ENCODE results near the gene CNN2.

The CNN2 gene

GRCh38 chr19:991174-991931 lies 35.1 kb upstream of the CNN2 start:
- DNase-seq (ENCODE audit: extremely low spot score), result peak; percentile 88
- TF ChIP-seq TARDBP (IDR thresholded peaks at IDR 0.05), result no peak
- TF ChIP-seq SUZ12 (IDR thresholded peaks at IDR 0.05), result no peak
- no peak for TF ChIP-seq FOXA1 (IDR thresholded peaks at IDR 0.05)
- TF ChIP-seq ELF4 (IDR thresholded peaks at IDR 0.05), result no peak
- no peak for TF ChIP-seq BHLHE40 (IDR thresholded peaks at IDR 0.05; ENCODE audit: borderline replicate concordance)
- TF ChIP-seq LEF1 (IDR thresholded peaks at IDR 0.05; ENCODE audit: borderline replicate concordance), result no peak
- TF ChIP-seq CTBP1 (IDR thresholded peaks at IDR 0.05; ENCODE audit: borderline replicate concordance), result no peak
- no peak for TF ChIP-seq FOXK2 (IDR thresholded peaks at IDR 0.05)
- ChIA-PET POLR2A (no interaction called here), CTCF (interaction anchor here (0.6 kb wide), 1 partner anchor 13 kb away, joined by 4 read pairs; no protein-coding TSS in a partner anchor)

GRCh38 chr19:991932-992669 lies 34.3 kb upstream of the CNN2 start:
- CTCF ChIA-PET, result interaction anchor here (0.8 kb wide), 1 partner anchor 9 kb away, joined by 3 read pairs; no protein-coding TSS in a partner anchor
- POLR2A ChIA-PET, result no interaction called here
- DNase-seq (ENCODE audit: extremely low spot score), result no peak
- TF ChIP-seq ARNT (IDR thresholded peaks at IDR 0.05) (no peak), HDGF (IDR thresholded peaks at IDR 0.05; ENCODE audit: borderline replicate concordance) (no peak), FOXM1 (IDR thresholded peaks at IDR 0.05; ENCODE audit: borderline replicate concordance) (no peak), TARDBP (IDR thresholded peaks at IDR 0.05) (no peak), SP1 (IDR thresholded peaks at IDR 0.05) (no peak), BHLHE40 (IDR thresholded peaks at IDR 0.05; ENCODE audit: borderline replicate concordance) (no peak), FOXA1 (IDR thresholded peaks at IDR 0.05) (no peak), ZNF384 (IDR thresholded peaks at IDR 0.05) (no peak), LEF1 (IDR thresholded peaks at IDR 0.05; ENCODE audit: borderline replicate concordance) (no peak), NFRKB (IDR thresholded peaks at IDR 0.05) (no peak), L3MBTL2 (conservative IDR thresholded peaks at IDR 0.05) (no peak), FOXK2 (IDR thresholded peaks at IDR 0.05) (no peak), ELF4 (IDR thresholded peaks at IDR 0.05) (no peak), SUZ12 (IDR thresholded peaks at IDR 0.05) (no peak)

- DNase-seq (ENCODE audit: extremely low spot score), result no peak
- ChIA-PET CTCF (interaction anchor here (0.8 kb wide), 1 partner anchor 8 kb away, joined by 3 read pairs; no protein-coding TSS in a partner anchor), POLR2A (no interaction called here)
- TF ChIP-seq FOXA1 (IDR thresholded peaks at IDR 0.05), result no peak
- no peak for TF ChIP-seq HDGF (IDR thresholded peaks at IDR 0.05; ENCODE audit: borderline replicate concordance)
- TF ChIP-seq NFRKB (IDR thresholded peaks at IDR 0.05), result no peak
- TF ChIP-seq CTBP1 (IDR thresholded peaks at IDR 0.05; ENCODE audit: borderline replicate concordance), result no peak
- TF ChIP-seq ZNF384 (IDR thresholded peaks at IDR 0.05), result no peak
- no peak for TF ChIP-seq ARNT (IDR thresholded peaks at IDR 0.05)
- TF ChIP-seq TARDBP (IDR thresholded peaks at IDR 0.05), result no peak
- TF ChIP-seq ELF4 (IDR thresholded peaks at IDR 0.05), result no peak
- TF ChIP-seq SP1 (IDR thresholded peaks at IDR 0.05), result no peak
- TF ChIP-seq LEF1 (IDR thresholded peaks at IDR 0.05; ENCODE audit: borderline replicate concordance), result no peak
- TF ChIP-seq FOXM1 (IDR thresholded peaks at IDR 0.05; ENCODE audit: borderline replicate concordance), result no peak
- TF ChIP-seq PKNOX1 (IDR thresholded peaks at IDR 0.05), result no peak
- TF ChIP-seq SUZ12 (IDR thresholded peaks at IDR 0.05), result no peak
- TF ChIP-seq BHLHE40 (IDR thresholded peaks at IDR 0.05; ENCODE audit: borderline replicate concordance), result no peak
- no peak for TF ChIP-seq FOXK2 (IDR thresholded peaks at IDR 0.05)
- no peak for TF ChIP-seq L3MBTL2 (conservative IDR thresholded peaks at IDR 0.05)
These were observed 33.7 kb upstream of the CNN2 start for GRCh38 chr19:992670-993055.

GRCh38 chr19:993361-993830 lies 33.0 kb upstream of the CNN2 start:
- DNase-seq (ENCODE audit: extremely low spot score), result no peak
- ChIA-PET POLR2A (no interaction called here), CTCF (no interaction called here)
- TF ChIP-seq PKNOX1 (IDR thresholded peaks at IDR 0.05) (no peak), FOXA1 (IDR thresholded peaks at IDR 0.05) (no peak), LEF1 (IDR thresholded peaks at IDR 0.05; ENCODE audit: borderline replicate concordance) (no peak), ELF4 (IDR thresholded peaks at IDR 0.05) (no peak), FOXM1 (IDR thresholded peaks at IDR 0.05; ENCODE audit: borderline replicate concordance) (no peak), L3MBTL2 (conservative IDR thresholded peaks at IDR 0.05) (no peak), SP1 (IDR thresholded peaks at IDR 0.05) (no peak), TARDBP (IDR thresholded peaks at IDR 0.05) (no peak), NFRKB (IDR thresholded peaks at IDR 0.05) (no peak), SUZ12 (IDR thresholded peaks at IDR 0.05) (no peak), FOXK2 (IDR thresholded peaks at IDR 0.05) (no peak), CTBP1 (IDR thresholded peaks at IDR 0.05; ENCODE audit: borderline replicate concordance) (no peak), BHLHE40 (IDR thresholded peaks at IDR 0.05; ENCODE audit: borderline replicate concordance) (no peak), ARNT (IDR thresholded peaks at IDR 0.05) (no peak), HDGF (IDR thresholded peaks at IDR 0.05; ENCODE audit: borderline replicate concordance) (no peak), ZNF384 (IDR thresholded peaks at IDR 0.05) (no peak)

GRCh38 chr19:993831-994393 lies 32.5 kb upstream of the CNN2 start:
- no peak for DNase-seq (ENCODE audit: extremely low spot score)
- TF ChIP-seq PKNOX1 (IDR thresholded peaks at IDR 0.05) (no peak), FOXK2 (IDR thresholded peaks at IDR 0.05) (no peak), ARNT (IDR thresholded peaks at IDR 0.05) (no peak), FOXA1 (IDR thresholded peaks at IDR 0.05) (no peak), L3MBTL2 (conservative IDR thresholded peaks at IDR 0.05) (no peak), HDGF (IDR thresholded peaks at IDR 0.05; ENCODE audit: borderline replicate concordance) (no peak), ZNF384 (IDR thresholded peaks at IDR 0.05) (no peak), TARDBP (IDR thresholded peaks at IDR 0.05) (no peak), ELF4 (IDR thresholded peaks at IDR 0.05) (no peak), SUZ12 (IDR thresholded peaks at IDR 0.05) (no peak), SP1 (IDR thresholded peaks at IDR 0.05) (no peak), NFRKB (IDR thresholded peaks at IDR 0.05) (no peak)
- CTCF ChIA-PET, result no interaction called here
- POLR2A ChIA-PET, result no interaction called here
